ENCODE measurements around the gene CD164L2.

CD164L2 gene

GRCh38 chr1:27405074-27405473 lies 21.9 kb upstream of the CD164L2 start:
- DNase-seq (ENCODE audit: low read depth in 2 of 2), result peak; percentile 60 to 80
- no peak for TF ChIP-seq CTCF (IDR thresholded peaks at IDR 0.05; ENCODE audit: low read depth, low read length)
- H3K4me3 ChIP-seq (replicated peaks in 1 of 2; ENCODE audit: low read depth in 2 of 2, low read length in 2 of 2), result no peak overlapping the region

DNA sequence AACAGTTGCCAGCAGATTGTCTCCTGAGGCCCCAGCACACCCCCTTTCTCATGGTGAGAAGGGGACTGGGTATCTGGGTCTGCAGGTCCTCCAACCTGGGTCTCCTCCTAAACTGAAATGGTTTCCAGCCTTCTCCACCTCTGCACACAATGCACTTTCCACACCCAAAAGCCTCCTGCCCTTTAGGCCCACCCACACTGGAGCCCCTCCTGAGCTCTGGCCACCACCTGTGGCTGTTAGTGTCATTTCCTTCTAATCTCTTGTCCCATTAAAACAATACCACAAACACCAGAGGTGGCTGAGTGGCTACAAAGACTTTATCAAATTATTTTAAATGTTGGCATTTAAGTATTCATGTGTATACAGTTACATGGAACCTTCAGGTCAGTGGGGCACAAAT lies 20.8 kb upstream of the CD164L2 start:
- H3K4me3 ChIP-seq (replicated peaks in 1 of 2; ENCODE audit: low read depth in 2 of 2, low read length in 2 of 2), result no peak overlapping the region
- TF ChIP-seq CTCF (IDR thresholded peaks at IDR 0.05; ENCODE audit: low read depth, low read length), result no peak
- no peak for DNase-seq (ENCODE audit: low read depth in 2 of 2)

DNA sequence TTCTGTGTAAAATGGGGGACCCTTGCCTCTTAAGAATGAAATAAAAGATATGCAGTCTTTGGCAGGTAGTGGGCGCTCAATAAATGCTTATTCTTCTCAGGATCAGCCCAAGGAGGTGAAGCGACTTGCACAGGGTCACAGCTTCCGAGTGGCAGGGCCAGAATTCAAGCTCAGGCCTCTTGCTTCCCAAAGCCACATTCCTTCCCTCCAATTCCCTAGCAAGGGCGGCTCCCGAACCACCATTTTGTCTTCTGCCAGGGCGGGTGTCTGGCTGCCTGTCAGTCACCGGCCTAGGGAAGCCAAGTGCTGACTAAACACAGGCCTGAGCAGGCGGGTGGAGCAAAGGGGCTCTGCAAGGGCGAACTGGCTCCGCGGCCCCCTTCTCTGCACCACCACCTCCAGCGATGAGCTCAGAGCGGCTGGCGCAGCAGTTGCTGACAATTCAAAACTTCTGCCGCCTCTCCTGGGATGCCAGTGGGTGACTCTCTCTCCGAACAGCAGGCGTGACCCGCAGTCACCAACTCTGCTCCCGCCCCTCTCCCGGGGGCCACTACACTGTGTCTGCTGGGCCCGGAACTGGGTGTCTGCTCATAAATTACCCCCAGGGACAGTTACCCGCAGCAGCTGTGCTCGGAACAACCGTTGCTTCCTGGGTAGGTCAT lies 20.1 kb upstream of the CD164L2 start:
- H3K4me3 ChIP-seq (replicated peaks in 1 of 2; ENCODE audit: low read depth in 2 of 2, low read length in 2 of 2), result no peak overlapping the region
- peak; percentile 41 for TF ChIP-seq CTCF (IDR thresholded peaks at IDR 0.05; ENCODE audit: low read depth, low read length)
- DNase-seq (ENCODE audit: low read depth in 2 of 2), result peak; percentile 67 to 68

DNA sequence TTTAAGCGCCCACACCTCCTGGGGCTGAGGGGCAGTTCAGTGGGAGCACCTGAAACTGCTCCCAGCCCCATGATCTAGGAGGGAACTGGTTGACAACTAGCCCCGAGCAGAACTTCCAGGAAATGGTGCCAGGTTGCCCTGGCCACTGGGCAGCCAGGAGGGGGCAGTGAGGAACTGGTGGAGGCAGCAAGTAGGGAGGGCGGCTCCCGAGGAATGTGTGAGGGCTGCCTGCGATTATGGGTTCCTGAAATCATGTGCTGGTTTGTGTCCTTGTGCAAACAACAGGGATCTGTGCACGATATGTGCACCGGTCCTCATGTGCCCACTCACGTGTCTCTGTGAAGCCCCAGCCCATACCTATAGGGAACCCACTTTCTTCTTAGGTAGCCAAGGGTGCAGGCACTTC lies 19.2 kb upstream of the CD164L2 start:
- peak; percentile 61 for TF ChIP-seq CTCF (IDR thresholded peaks at IDR 0.05; ENCODE audit: low read depth, low read length)
- H3K4me3 ChIP-seq (replicated peaks in 1 of 2; ENCODE audit: low read depth in 2 of 2, low read length in 2 of 2), result no peak overlapping the region
- DNase-seq (ENCODE audit: low read depth in 2 of 2), result peak; percentile 66 to 86

GRCh38 chr1:27400963-27401341 lies 17.8 kb upstream of the CD164L2 start:
- DNase-seq (ENCODE audit: low read depth in 2 of 2), result no peak
- H3K4me3 ChIP-seq (replicated peaks in 1 of 2; ENCODE audit: low read depth in 2 of 2, low read length in 2 of 2), result no peak overlapping the region
- TF ChIP-seq CTCF (IDR thresholded peaks at IDR 0.05; ENCODE audit: low read depth, low read length), result no peak

DNA sequence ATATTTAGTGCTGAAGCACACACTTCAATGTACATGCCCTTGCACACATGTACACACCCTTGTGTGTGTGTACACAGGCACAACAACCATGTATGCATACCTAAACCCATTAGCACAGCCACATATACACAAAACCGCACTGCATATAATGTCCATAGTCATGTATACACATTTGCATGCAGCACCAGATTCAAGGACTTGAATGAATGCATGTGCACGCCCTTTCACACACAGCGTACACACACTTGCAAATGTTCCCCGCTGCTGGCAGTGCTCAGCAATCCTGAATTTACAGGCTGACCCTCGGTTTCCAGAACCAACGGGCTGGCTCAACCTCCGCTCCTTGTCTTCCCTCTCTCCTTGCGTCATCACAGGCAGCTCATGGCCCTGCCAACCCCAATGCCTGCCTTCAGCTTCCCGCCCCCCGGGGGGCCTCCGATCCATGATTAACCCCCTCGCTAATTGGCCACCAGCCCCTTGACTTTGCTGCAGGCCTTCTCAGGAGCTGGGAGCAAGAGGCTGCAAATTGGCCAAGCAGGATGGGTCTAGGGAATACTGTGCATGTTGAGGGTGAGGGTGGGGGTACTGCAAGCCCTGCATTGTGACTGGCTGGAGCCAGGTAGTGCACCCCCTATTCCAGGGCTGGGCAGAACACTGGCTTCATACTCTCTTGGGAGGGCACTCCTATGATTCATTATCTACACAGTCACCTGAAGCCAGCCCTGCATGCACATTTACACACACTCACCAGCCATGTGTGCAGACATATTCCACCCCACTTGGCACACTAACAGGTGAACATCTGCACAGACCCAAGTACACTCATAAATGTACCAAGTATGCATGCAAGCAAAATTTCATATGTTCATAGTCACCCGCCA lies 17.2 kb upstream of the CD164L2 start:
- TF ChIP-seq CTCF (IDR thresholded peaks at IDR 0.05; ENCODE audit: low read depth, low read length), result no peak
- DNase-seq (ENCODE audit: low read depth in 2 of 2), result peak in 1 of 2 donors; percentile 45
- H3K4me3 ChIP-seq (replicated peaks in 1 of 2; ENCODE audit: low read depth in 2 of 2, low read length in 2 of 2), result no peak overlapping the region
